K562 (cell line): ENCODE measurements around the gene MAD1L1. TPM values are rescaled to one million over a fixed set of nuclear protein-coding genes. Genes with fewer than 3 reads are reported as not detected.

Experiments
- ATAC-seq: fragments of 200-7000 bp; cut with Tn5 transposase; 3 replicates; pipeline ENCODE4 v1.9.1; 2020; ENCODE audit warnings: moderate library complexity
- BruUV-seq: library from RNA; stranded (reverse); fragments of 400-500 nt; replicated peaks from 2 replicates; lab custom pipeline; 2021; lab: Mats Ljungman, UMichigan
- CTCF ChIA-PET: fragments of 300-600 bp; formaldehyde crosslinking; extraction: SDS; loops from one replicate; lab custom pipeline; 2021; ENCODE audit warnings: low intra/inter-chr PET ratio; lab: Yijun Ruan, JAX
- POLR2A ChIA-PET: fragments of 300-600, 350-650 bp; sonication (Branson Sonifier 250); formaldehyde crosslinking; extraction: SDS; loops from one replicate; lab custom pipeline; 2021; ENCODE audit warnings: antibody characterized with exemption, inconsistent platforms; lab: Yijun Ruan, JAX
- DNase-seq, 4 experiments: peaks; one replicate each; pipeline versions ENCODE4 v3.0.0 to v3.0.0-alpha.2; 2011 to 2018; ENCODE audit warnings: low spot score in 3 of 4, mixed read lengths in 3 of 4; ENCODE audit errors: extremely low read depth in 1 of 4
- FAIRE-seq: peaks from 2 replicates; lab custom pipeline; 2011; peaks lifted over from hg19 to GRCh38; lab: Jason Lieb, UNC
- H2AFZ ChIP-seq: 2 replicates; pipeline ENCODE4 v1.6.0; 2011; ENCODE audit warnings: low read depth, low read length, control low read depth, inconsistent platforms
- H3K27ac ChIP-seq: fragments of 200-600 bp; 3 replicates; pipeline ENCODE4 v1.8.0; 2011; ENCODE audit warnings: low read depth, mild to moderate bottlenecking, control low read depth, inconsistent platforms, low read length, moderate library complexity, mixed read lengths; ENCODE audit errors: extremely low read depth
- H3K27me3 ChIP-seq, 2 experiments: fragments of 300-600 bp in 1 of 2; 2 replicates in 1 of 2; 3 replicates in 1 of 2; pipeline versions ENCODE4 v1.6.0 to v1.8.0; 2011; ENCODE audit warnings: inconsistent platforms in 2 of 2, low read length in 2 of 2, mild to moderate bottlenecking in 1 of 2, mixed read lengths in 1 of 2, moderate library complexity in 1 of 2; ENCODE audit not compliant: control insufficient read depth in 2 of 2, insufficient read depth in 2 of 2
- H3K36me3 ChIP-seq: fragments of 300-600 bp; 3 replicates; pipeline ENCODE4 v1.8.0; 2011; ENCODE audit warnings: mild to moderate bottlenecking, low read length, inconsistent platforms; ENCODE audit not compliant: control insufficient read depth, insufficient read depth
- H3K4me1 ChIP-seq, 2 experiments: fragments of 200-600 bp in 1 of 2; replicated peaks in 1 of 2; 2 replicates in 1 of 2; 3 replicates in 1 of 2; pipeline versions ENCODE4 v1.5.1 to v1.8.0; 2011; ENCODE audit warnings: inconsistent platforms in 2 of 2, low read length in 2 of 2, mild to moderate bottlenecking in 1 of 2, mixed read lengths in 1 of 2, moderate library complexity in 1 of 2; ENCODE audit not compliant: control insufficient read depth in 2 of 2, insufficient read depth in 2 of 2
- H3K4me2 ChIP-seq: 2 replicates; pipeline ENCODE4 v1.6.1; 2011; ENCODE audit warnings: low read length, control low read depth, inconsistent platforms, mixed read lengths; ENCODE audit not compliant: insufficient read depth
- H3K4me3 ChIP-seq: fragments of 200-600 bp; sonication (generic), shearing (Covaris generic); 2 replicates; pipeline ENCODE4 v1.5.1; 2016; ENCODE audit warnings: control low read depth, inconsistent platforms
- H3K79me2 ChIP-seq: fragments of 200-600 bp; 3 replicates; pipeline ENCODE4 v1.8.0; 2011; ENCODE audit warnings: low read length, inconsistent platforms; ENCODE audit not compliant: control insufficient read depth, insufficient read depth
- H3K9ac ChIP-seq, 2 experiments: 2 replicates each; pipeline versions ENCODE4 v1.6.0 to v1.6.1; 2011; ENCODE audit warnings: low read depth in 2 of 2, low read length in 2 of 2, control low read depth in 1 of 2, inconsistent platforms in 1 of 2, mild to moderate bottlenecking in 1 of 2, mixed read lengths in 1 of 2; ENCODE audit not compliant: insufficient read depth in 1 of 2
- H3K9me1 ChIP-seq: one replicate; pipeline ENCODE4 v1.6.0; 2011; ENCODE audit warnings: inconsistent platforms, mild to moderate bottlenecking, low read length, moderate library complexity; ENCODE audit not compliant: control insufficient read depth, insufficient read depth
- H3K9me3 ChIP-seq: replicated peaks from 2 replicates; pipeline ENCODE4 v1.5.1; 2011; ENCODE audit warnings: low read depth, low read length, inconsistent platforms; ENCODE audit not compliant: control insufficient read depth, insufficient read depth
- H4K20me1 ChIP-seq: replicated peaks from 2 replicates; pipeline ENCODE4 v1.6.1; 2011; ENCODE audit warnings: low read length, inconsistent platforms, mixed read lengths; ENCODE audit not compliant: control insufficient read depth, insufficient read depth
- ARID1B ChIP-seq: fragments of 450-650 bp; IDR thresholded peaks from 2 replicates; pipeline ENCODE4 v1.6.1; 2016; ENCODE audit warnings: antibody characterized with exemption, mild to moderate bottlenecking, inconsistent platforms
- ARID2 ChIP-seq: fragments of 450-650 bp; IDR thresholded peaks from 2 replicates; pipeline ENCODE4 v1.6.1; 2017; ENCODE audit warnings: antibody characterized with exemption, mild to moderate bottlenecking
- CBX1 ChIP-seq: sonication (generic); IDR thresholded peaks from 2 replicates; pipeline ENCODE4 v1.6.1; 2016; ENCODE audit warnings: antibody characterized with exemption, low read depth, mild to moderate bottlenecking
- DACH1 ChIP-seq: fragments of 450-650 bp; IDR thresholded peaks from 2 replicates; pipeline ENCODE4 v1.6.1; 2018; ENCODE audit not compliant: partially characterized antibody
- EHMT2 ChIP-seq: fragments of 450-650 bp; IDR thresholded peaks from 2 replicates; pipeline ENCODE4 v1.6.1; 2018; ENCODE audit warnings: antibody characterized with exemption
- HNRNPK ChIP-seq: fragments of 200-400 bp; formaldehyde crosslinking; IDR thresholded peaks from one replicate; pipeline ENCODE4 v1.6.1; 2018; ENCODE audit warnings: mild to moderate bottlenecking, low read depth, low read length; ENCODE audit not compliant: poor library complexity, severe bottlenecking
- KDM4B ChIP-seq, 2 experiments: fragments of 450-650 bp in 1 of 2; sonication (generic) in 1 of 2; IDR thresholded peaks; 2 replicates each; pipeline ENCODE4 v1.6.1; 2016 to 2017; ENCODE audit warnings: borderline replicate concordance in 2 of 2, antibody characterized with exemption in 1 of 2, low read depth in 1 of 2, mild to moderate bottlenecking in 1 of 2
- RCOR1 ChIP-seq, 2 experiments: IDR thresholded peaks; 2 replicates each; pipeline ENCODE4 v1.6.1; 2012; ENCODE audit warnings: low read depth in 2 of 2, low read length in 2 of 2, borderline replicate concordance in 1 of 2, improper control_type of control experiment in 1 of 2
- ZNF324 ChIP-seq: fragments of 250-450 bp; sonication (Bioruptor Pico); IDR thresholded peaks from 2 replicates; pipeline ENCODE4 v1.4.0; 2020; ENCODE audit warnings: mild to moderate bottlenecking
- WGBS: fragments of 100-300 bp; shearing (Covaris generic); methylation state at CpG from one replicate; pipeline ENCODE4 v1.1.6; 2016; ENCODE audit warnings: low coverage, mixed read lengths; ENCODE audit not compliant: insufficient coverage; ENCODE audit errors: missing lambda C conversion rate; 5-methylcytosine and 5-hydroxymethylcytosine counted together
- in situ Hi-C: fragments of 300-500 bp; cut with MboI; formaldehyde crosslinking; loops from 4 replicates; pipeline ENCODE4 v1.15.0; 2018; ENCODE audit warnings: inconsistent platforms, mixed read lengths
- intact Hi-C: fragments of 100-400 bp; cut with micrococcal nuclease; formaldehyde crosslinking; loops from 2 replicates; pipeline ENCODE4 v1.14.2; 2022
- polyA plus RNA-seq, 8 experiments: library from polyadenylated mRNA; depleted of rRNA in 4 of 8; stranded (reverse) in 5 of 8; unstranded in 3 of 8; fragments of >200 nt; fragmentation: Nextera tagmentation in 2 of 8; fragmentation: Illumina TruSeq in 1 of 8; extraction: Ambion mirVana in 2 of 8; extraction: Trizol in 1 of 8; gene quantifications; 2 replicates each; pipeline versions ENCODE4 v1.2.1 to v1.2.3, GENCODE V29; 2011 to 2014; ENCODE audit warnings: inconsistent platforms in 1 of 8, missing spikeins in 1 of 8
- total RNA-seq, 7 experiments: library from RNA; depleted of rRNA in 6 of 7; stranded (reverse); fragments of >200 nt in 6 of 7; fragmentation: Illumina TruSeq in 2 of 7; extraction: Trizol in 2 of 7; gene quantifications; 2 replicates each; pipeline versions ENCODE4 v1.2.1 to v1.2.3, GENCODE V29; 2011 to 2021; ENCODE audit warnings: low replicate concordance in 1 of 7
- TF ChIP-seq, protein P1 (sequence below): sonication (generic); formaldehyde crosslinking; IDR thresholded peaks from 2 replicates; pipeline ENCODE4 v1.8.0; 2022; ENCODE audit warnings: missing genetic modification reagents, mild to moderate bottlenecking, moderate library complexity, borderline replicate concordance
- TF ChIP-seq, protein P2 (sequence below), 2 experiments: IDR thresholded peaks; 2 replicates each; pipeline ENCODE4 v1.6.1; 2012; ENCODE audit warnings: improper control_type of control experiment in 2 of 2, low read depth in 2 of 2, low read length in 2 of 2, borderline replicate concordance in 1 of 2
- TF ChIP-seq, protein P3 (sequence below), 2 experiments: fragments of 450-650 bp; IDR thresholded peaks; 2 replicates each; pipeline ENCODE4 v1.6.1; 2016
- TF ChIP-seq, protein P4 (sequence below): sonication (generic); formaldehyde crosslinking; IDR thresholded peaks from 2 replicates; pipeline ENCODE4 v1.9.0; 2022; ENCODE audit warnings: mild to moderate bottlenecking, missing genetic modification reagents
- TF ChIP-seq, protein P5 (sequence below), 3 experiments: IDR thresholded peaks in 2 of 3; conservative IDR thresholded peaks in 1 of 3; 2 replicates each; pipeline ENCODE4 v1.5.1; 2011 to 2012; ENCODE audit warnings: low read length in 3 of 3, mild to moderate bottlenecking in 3 of 3, control low read depth in 2 of 3, improper control_type of control experiment in 1 of 3, inconsistent platforms in 1 of 3, low read depth in 1 of 3, mixed read lengths in 1 of 3, moderate library complexity in 1 of 3; ENCODE audit not compliant: insufficient read depth in 2 of 3

The MAD1L1 gene
- total and polyA plus RNA-seq, 9 of the 15 experiments (the other 6 are each of a cell fraction or from before 2014, with no cell fraction given): 1.7 to 89.7 (median 18.0) TPM

DNA sequence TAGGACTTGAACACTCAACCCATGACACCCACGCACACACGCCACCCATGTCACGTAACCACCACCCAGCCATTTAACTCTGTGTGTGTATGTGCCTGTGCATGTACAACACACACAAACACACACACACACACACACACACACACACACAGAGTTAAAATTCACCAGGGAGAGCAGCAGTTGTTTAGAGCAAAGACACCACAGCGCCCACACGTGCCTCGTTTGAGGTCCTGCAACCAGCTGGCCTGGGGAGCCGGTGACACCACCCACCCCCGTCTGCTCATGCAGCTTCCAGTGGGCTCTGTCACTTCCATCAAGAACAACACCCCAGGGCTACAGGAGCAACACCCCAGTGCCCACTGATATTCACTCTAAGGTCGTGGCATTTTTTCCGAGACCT lies 465.2 kb downstream of the MAD1L1 start:
- Histone ChIP-seq H4K20me1 (no peaks in the 10 kb centered on the region), H3K4me2 (no peak overlapping the region; the same call in 1 of the 2 replicates), H3K27me3 (peaks cover 11 to 38% of the 10 kb centered on the region in 2 experiments), H3K27ac (no peak overlapping the region), H3K36me3 (no peaks in the 10 kb centered on the region), H3K9ac (no peak overlapping the region), H3K9me1 (no peaks in the 10 kb centered on the region), H3K4me1 (no peaks in the 10 kb centered on the region), H3K4me3 (no peak overlapping the region), H3K9me3 (peaks cover 2% of the 10 kb centered on the region; the same call in 1 of the 2 replicates), H3K79me2 (no peaks in the 10 kb centered on the region), H2AFZ (no peak overlapping the region)
- FAIRE-seq (peak; percentile 79), DNase-seq (peak; percentile 48 to 73 (median 58)), ATAC-seq (peak; percentile 96)
- 9% methylated on average over 10 of the region's 10 CpGs for WGBS
- no TSS peak for BruUV-seq
- CTCF ChIA-PET: no interaction called here
- POLR2A ChIA-PET: interaction anchor here (0.6 to 0.7 kb wide), 2 partner anchors 261 to 263 kb away, joined by 3 to 4 read pairs; no protein-coding TSS in a partner anchor
- intact Hi-C loops: no loop called here
- in situ Hi-C loops: no loop called here
- TF ChIP-seq DACH1: peak; percentile 54
- TF ChIP-seq, protein P1, sequence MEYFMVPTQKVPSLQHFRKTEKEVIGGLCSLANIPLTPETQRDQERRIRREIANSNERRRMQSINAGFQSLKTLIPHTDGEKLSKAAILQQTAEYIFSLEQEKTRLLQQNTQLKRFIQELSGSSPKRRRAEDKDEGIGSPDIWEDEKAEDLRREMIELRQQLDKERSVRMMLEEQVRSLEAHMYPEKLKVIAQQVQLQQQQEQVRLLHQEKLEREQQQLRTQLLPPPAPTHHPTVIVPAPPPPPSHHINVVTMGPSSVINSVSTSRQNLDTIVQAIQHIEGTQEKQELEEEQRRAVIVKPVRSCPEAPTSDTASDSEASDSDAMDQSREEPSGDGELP (CRISPR knock-in tag): peak; percentile 82
- no peak for TF ChIP-seq KDM4B (IDR thresholded peaks at IDR 0.05; ENCODE audit: borderline replicate concordance in 2 of 2, low read depth in 1 of 2)
- TF ChIP-seq, protein P2, sequence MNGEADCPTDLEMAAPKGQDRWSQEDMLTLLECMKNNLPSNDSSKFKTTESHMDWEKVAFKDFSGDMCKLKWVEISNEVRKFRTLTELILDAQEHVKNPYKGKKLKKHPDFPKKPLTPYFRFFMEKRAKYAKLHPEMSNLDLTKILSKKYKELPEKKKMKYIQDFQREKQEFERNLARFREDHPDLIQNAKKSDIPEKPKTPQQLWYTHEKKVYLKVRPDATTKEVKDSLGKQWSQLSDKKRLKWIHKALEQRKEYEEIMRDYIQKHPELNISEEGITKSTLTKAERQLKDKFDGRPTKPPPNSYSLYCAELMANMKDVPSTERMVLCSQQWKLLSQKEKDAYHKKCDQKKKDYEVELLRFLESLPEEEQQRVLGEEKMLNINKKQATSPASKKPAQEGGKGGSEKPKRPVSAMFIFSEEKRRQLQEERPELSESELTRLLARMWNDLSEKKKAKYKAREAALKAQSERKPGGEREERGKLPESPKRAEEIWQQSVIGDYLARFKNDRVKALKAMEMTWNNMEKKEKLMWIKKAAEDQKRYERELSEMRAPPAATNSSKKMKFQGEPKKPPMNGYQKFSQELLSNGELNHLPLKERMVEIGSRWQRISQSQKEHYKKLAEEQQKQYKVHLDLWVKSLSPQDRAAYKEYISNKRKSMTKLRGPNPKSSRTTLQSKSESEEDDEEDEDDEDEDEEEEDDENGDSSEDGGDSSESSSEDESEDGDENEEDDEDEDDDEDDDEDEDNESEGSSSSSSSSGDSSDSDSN (IDR thresholded peaks at IDR 0.05; ENCODE audit: borderline replicate concordance in 1 of 2, low read depth in 2 of 2, low read length in 2 of 2): no peak
- TF ChIP-seq ARID2: 0 out of 2 replicates have a peak, but pooled peaks have one; percentile 24
- TF ChIP-seq ARID1B: peak; percentile 22; the same call in 1 of the 2 replicates
- TF ChIP-seq, protein P3, sequence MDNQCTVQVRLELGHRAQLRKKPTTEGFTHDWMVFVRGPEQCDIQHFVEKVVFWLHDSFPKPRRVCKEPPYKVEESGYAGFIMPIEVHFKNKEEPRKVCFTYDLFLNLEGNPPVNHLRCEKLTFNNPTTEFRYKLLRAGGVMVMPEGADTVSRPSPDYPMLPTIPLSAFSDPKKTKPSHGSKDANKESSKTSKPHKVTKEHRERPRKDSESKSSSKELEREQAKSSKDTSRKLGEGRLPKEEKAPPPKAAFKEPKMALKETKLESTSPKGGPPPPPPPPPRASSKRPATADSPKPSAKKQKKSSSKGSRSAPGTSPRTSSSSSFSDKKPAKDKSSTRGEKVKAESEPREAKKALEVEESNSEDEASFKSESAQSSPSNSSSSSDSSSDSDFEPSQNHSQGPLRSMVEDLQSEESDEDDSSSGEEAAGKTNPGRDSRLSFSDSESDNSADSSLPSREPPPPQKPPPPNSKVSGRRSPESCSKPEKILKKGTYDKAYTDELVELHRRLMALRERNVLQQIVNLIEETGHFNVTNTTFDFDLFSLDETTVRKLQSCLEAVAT (IDR thresholded peaks at IDR 0.05): 0 out of 4 replicates have a peak, but pooled peaks of 1 of the 2 experiments have one; percentile 36
- TF ChIP-seq EHMT2: 0 out of 2 replicates have a peak, but pooled peaks have one; percentile 39
- TF ChIP-seq CBX1: no peak
- no peak for TF ChIP-seq HNRNPK
- TF ChIP-seq RCOR1 (IDR thresholded peaks at IDR 0.05; ENCODE audit: borderline replicate concordance in 1 of 2, low read depth in 2 of 2, low read length in 2 of 2): 0 out of 4 replicates have a peak, but pooled peaks of 1 of the 2 experiments have one; percentile 7
- TF ChIP-seq, protein P4, sequence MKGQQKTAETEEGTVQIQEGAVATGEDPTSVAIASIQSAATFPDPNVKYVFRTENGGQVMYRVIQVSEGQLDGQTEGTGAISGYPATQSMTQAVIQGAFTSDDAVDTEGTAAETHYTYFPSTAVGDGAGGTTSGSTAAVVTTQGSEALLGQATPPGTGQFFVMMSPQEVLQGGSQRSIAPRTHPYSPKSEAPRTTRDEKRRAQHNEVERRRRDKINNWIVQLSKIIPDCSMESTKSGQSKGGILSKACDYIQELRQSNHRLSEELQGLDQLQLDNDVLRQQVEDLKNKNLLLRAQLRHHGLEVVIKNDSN (CRISPR knock-in tag): peak; percentile 32; the same call in 1 of the 2 replicates
- TF ChIP-seq, protein P5, sequence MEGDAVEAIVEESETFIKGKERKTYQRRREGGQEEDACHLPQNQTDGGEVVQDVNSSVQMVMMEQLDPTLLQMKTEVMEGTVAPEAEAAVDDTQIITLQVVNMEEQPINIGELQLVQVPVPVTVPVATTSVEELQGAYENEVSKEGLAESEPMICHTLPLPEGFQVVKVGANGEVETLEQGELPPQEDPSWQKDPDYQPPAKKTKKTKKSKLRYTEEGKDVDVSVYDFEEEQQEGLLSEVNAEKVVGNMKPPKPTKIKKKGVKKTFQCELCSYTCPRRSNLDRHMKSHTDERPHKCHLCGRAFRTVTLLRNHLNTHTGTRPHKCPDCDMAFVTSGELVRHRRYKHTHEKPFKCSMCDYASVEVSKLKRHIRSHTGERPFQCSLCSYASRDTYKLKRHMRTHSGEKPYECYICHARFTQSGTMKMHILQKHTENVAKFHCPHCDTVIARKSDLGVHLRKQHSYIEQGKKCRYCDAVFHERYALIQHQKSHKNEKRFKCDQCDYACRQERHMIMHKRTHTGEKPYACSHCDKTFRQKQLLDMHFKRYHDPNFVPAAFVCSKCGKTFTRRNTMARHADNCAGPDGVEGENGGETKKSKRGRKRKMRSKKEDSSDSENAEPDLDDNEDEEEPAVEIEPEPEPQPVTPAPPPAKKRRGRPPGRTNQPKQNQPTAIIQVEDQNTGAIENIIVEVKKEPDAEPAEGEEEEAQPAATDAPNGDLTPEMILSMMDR (IDR thresholded peaks at IDR 0.05 in 2 of 3, conservative IDR thresholded peaks at IDR 0.05 in 1 of 3; ENCODE audit: insufficient read depth in 2 of 3, low read depth in 1 of 3, low read length in 3 of 3): peak; percentile 65 to 78 (median 71)
- TF ChIP-seq ZNF324 (CRISPR knock-in tag): no peak
